ENCODE results near the gene IGFL4. TPM values are rescaled to one million over a fixed set of nuclear protein-coding genes. Genes with fewer than 3 reads are reported as not detected.

IGFL4 gene
- total and polyA plus RNA-seq, 9 of the 15 experiments (the other 6 are each of a cell fraction or from before 2014, with no cell fraction given) = not detected

DNA sequence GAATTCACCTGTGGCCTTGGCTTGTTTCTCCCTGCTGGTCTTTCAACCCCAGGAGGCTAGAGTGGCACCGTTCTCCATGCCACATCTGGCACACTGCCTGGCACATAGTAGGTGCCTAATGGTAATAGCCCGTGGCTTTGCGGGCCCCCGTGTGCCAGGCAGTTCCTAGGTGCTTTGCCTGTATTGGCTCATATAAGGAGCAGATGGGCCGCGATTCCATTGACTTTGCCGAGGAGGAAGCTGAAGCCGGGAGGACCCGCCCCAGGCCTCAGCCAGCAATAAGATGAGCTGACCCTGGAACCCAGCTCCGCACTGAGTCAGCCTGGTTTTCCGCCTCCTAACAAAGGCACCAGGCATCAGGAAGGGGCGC is 18.8 kb downstream of the IGFL4 start:
- ATAC-seq = no peak
- Histone ChIP-seq H3K4me2 (ENCODE audit: insufficient read depth, low read length) (no peak overlapping the region), H3K4me1 (replicated peaks in 1 of 2; ENCODE audit: control insufficient read depth in 2 of 2, insufficient read depth in 2 of 2, low read length in 2 of 2) (peaks cover 6 to 28% of the 10 kb centered on the region in 2 experiments; a peak in 3 of 5 replicates), H3K79me2 (ENCODE audit: control insufficient read depth, insufficient read depth, low read length) (no peaks in the 10 kb centered on the region), H3K9me3 (replicated peaks; ENCODE audit: control insufficient read depth, insufficient read depth, low read depth, low read length) (no peaks in the 10 kb centered on the region), H3K27ac (ENCODE audit: extremely low read depth, low read depth, low read length) (no peak overlapping the region), H3K36me3 (ENCODE audit: control insufficient read depth, insufficient read depth, low read length) (peaks cover 12% of the 10 kb centered on the region; the same call in 1 of the 3 replicates), H2AFZ (ENCODE audit: low read depth, low read length) (no peak overlapping the region), H3K27me3 (ENCODE audit: control insufficient read depth in 2 of 2, insufficient read depth in 2 of 2, low read length in 2 of 2) (no peaks in the 10 kb centered on the region), H3K4me3 (no peak overlapping the region), H3K9ac (ENCODE audit: insufficient read depth in 1 of 2, low read depth in 2 of 2, low read length in 2 of 2) (no peak overlapping the region), H3K9me1 (ENCODE audit: control insufficient read depth, insufficient read depth, low read length) (no peaks in the 10 kb centered on the region), H4K20me1 (replicated peaks; ENCODE audit: control insufficient read depth, insufficient read depth, low read length) (peaks cover 1% of the 10 kb centered on the region; the same call in 1 of the 2 replicates)
- TF ChIP-seq CBFB (CRISPR knock-in tag; IDR thresholded peaks at IDR 0.05) = no peak
- TF ChIP-seq ZKSCAN1 (IDR thresholded peaks at IDR 0.05; ENCODE audit: low read depth, low read length) = peak; percentile 87
- in situ Hi-C loops (cut with MboI) = no loop called here
- BruUV-seq (replicated peaks) = no TSS peak
- ChIA-PET POLR2A (interaction anchor here (1.0 to 1.6 kb wide), 2 partner anchors 11 to 27 kb away, joined by 3 to 5 read pairs; partner anchors contain the start of gene CCDC61), CTCF (ENCODE audit: low intra/inter-chr PET ratio) (no interaction called here)
- DNase-seq (ENCODE audit: extremely low read depth in 1 of 4, low spot score in 3 of 4) = no peak
- 72% methylated on average over 11 of the region's 12 CpGs for WGBS (ENCODE audit: insufficient coverage, low coverage, missing lambda C conversion rate)
- intact Hi-C loops (cut with micrococcal nuclease) = loop anchor here (5.0 kb wide), 1 partner anchor 110 kb away; the partner anchor contains the start of gene NANOS2
- FAIRE-seq = no peak

DNA sequence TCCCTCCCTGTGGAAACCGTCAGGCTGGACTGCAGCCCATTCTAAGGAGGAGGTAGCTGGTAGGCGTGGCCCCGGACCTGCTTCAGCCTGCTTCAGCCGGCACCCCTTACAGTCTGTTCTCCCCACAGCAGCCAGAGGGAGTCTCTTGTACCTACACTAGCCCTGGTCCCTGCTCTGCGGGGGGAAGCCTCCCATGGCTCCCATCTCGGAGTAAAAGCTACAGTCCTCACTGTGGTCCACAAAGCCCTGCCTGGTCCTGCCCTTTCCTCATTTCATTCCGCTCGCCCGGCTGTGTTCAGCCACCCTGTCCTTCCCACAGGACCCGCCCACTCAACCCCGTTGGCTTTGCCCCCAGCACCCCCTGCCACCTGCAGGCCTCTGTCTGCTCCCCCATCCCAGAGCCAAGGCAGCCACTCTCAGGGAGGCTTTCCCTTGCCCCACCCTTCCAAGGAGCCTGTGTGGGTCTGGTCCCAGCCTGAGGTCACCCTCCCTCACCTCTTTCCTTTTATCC is 19.2 kb downstream of the IGFL4 start:
- peak; percentile 92 for ATAC-seq
- Histone ChIP-seq H3K9me3 (replicated peaks; ENCODE audit: control insufficient read depth, insufficient read depth, low read depth, low read length) (no peaks in the 10 kb centered on the region), H3K9ac (ENCODE audit: insufficient read depth in 1 of 2, low read depth in 2 of 2, low read length in 2 of 2) (peak overlapping the region in 1 of 2 experiments; percentile 45; a peak in 1 of 4 replicates), H2AFZ (ENCODE audit: low read depth, low read length) (no peak overlapping the region), H3K4me1 (replicated peaks in 1 of 2; ENCODE audit: control insufficient read depth in 2 of 2, insufficient read depth in 2 of 2, low read length in 2 of 2) (peaks cover 8 to 29% of the 10 kb centered on the region in 2 experiments; a peak in 4 of 5 replicates), H3K4me2 (ENCODE audit: insufficient read depth, low read length) (no peak overlapping the region), H3K9me1 (ENCODE audit: control insufficient read depth, insufficient read depth, low read length) (no peaks in the 10 kb centered on the region), H3K27me3 (ENCODE audit: control insufficient read depth in 2 of 2, insufficient read depth in 2 of 2, low read length in 2 of 2) (no peaks in the 10 kb centered on the region), H3K79me2 (ENCODE audit: control insufficient read depth, insufficient read depth, low read length) (no peaks in the 10 kb centered on the region), H4K20me1 (replicated peaks; ENCODE audit: control insufficient read depth, insufficient read depth, low read length) (peaks cover 2% of the 10 kb centered on the region; the same call in 1 of the 2 replicates), H3K27ac (ENCODE audit: extremely low read depth, low read depth, low read length) (no peak overlapping the region), H3K4me3 (no peak overlapping the region), H3K36me3 (ENCODE audit: control insufficient read depth, insufficient read depth, low read length) (peaks cover 14% of the 10 kb centered on the region; the same call in 1 of the 3 replicates)
- ChIA-PET POLR2A (interaction anchor here (1.0 to 1.6 kb wide), 2 partner anchors 10 to 26 kb away, joined by 3 to 5 read pairs; partner anchors contain the start of gene CCDC61), CTCF (ENCODE audit: low intra/inter-chr PET ratio) (interaction anchor here (0.6 kb wide), 1 partner anchor 61 kb away, joined by 3 read pairs; no protein-coding TSS in a partner anchor)
- in situ Hi-C loops (cut with MboI) = no loop called here
- peak; percentile 44 to 63 (median 56) for DNase-seq (ENCODE audit: extremely low read depth in 1 of 4, low spot score in 3 of 4)
- peak; percentile 67 for FAIRE-seq
- no TSS peak for BruUV-seq (replicated peaks)
- 43% methylated on average over 11 of the region's 11 CpGs for WGBS (ENCODE audit: insufficient coverage, low coverage, missing lambda C conversion rate)
- intact Hi-C loops (cut with micrococcal nuclease) = loop anchor here (5.0 kb wide), 1 partner anchor 109 kb away; the partner anchor contains the start of gene NANOS2
- TF ChIP-seq RBM15 (IDR thresholded peaks at IDR 0.05; ENCODE audit: insufficient read depth, low read length) (no peak), ZNF224 (CRISPR knock-in tag; IDR thresholded peaks at IDR 0.05) (no peak), NFATC3 (IDR thresholded peaks at IDR 0.05) (no peak), EGR1 (conservative IDR thresholded peaks at IDR 0.05) (peak; percentile 21; the same call in 1 of the 2 replicates), KLF16 (IDR thresholded peaks at IDR 0.05) (peak; percentile 96), POLR3G (IDR thresholded peaks at IDR 0.05; ENCODE audit: extremely low read depth, insufficient read length, insufficient replicate concordance) (no peak)
- TF ChIP-seq, protein P1, sequence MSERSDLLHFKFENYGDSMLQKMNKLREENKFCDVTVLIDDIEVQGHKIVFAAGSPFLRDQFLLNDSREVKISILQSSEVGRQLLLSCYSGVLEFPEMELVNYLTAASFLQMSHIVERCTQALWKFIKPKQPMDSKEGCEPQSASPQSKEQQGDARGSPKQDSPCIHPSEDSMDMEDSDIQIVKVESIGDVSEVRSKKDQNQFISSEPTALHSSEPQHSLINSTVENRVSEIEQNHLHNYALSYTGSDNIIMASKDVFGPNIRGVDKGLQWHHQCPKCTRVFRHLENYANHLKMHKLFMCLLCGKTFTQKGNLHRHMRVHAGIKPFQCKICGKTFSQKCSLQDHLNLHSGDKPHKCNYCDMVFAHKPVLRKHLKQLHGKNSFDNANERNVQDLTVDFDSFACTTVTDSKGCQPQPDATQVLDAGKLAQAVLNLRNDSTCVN (CRISPR knock-in tag; IDR thresholded peaks at IDR 0.05) = no peak
- TF ChIP-seq, protein P2, sequence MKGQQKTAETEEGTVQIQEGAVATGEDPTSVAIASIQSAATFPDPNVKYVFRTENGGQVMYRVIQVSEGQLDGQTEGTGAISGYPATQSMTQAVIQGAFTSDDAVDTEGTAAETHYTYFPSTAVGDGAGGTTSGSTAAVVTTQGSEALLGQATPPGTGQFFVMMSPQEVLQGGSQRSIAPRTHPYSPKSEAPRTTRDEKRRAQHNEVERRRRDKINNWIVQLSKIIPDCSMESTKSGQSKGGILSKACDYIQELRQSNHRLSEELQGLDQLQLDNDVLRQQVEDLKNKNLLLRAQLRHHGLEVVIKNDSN (CRISPR knock-in tag; IDR thresholded peaks at IDR 0.05) = no peak
